Small intestine (tissue), 7 donors: ENCODE data around the gene CCDC32. TPM values are rescaled to one million over a fixed set of nuclear protein-coding genes. Genes with fewer than 3 reads are reported as not detected.
A peak's percentile ranks its signal among the peaks of the same experiment; 100 is the strongest.

Experiments
- DNase-seq, 2 donors: peaks; one replicate each; pipeline versions ENCODE4 v3.0.0 to v3.0.0-alpha.2; 2013
- FAIRE-seq: peaks from 2 replicates; lab custom pipeline; 2012; peaks lifted over from hg19 to GRCh38; lab: Jason Lieb, UNC
- H3K27ac ChIP-seq, 3 donors: one replicate each; pipeline ENCODE4 v1.5.1; 2013; ENCODE audit warnings: low read length in 2 of 3, mild to moderate bottlenecking in 2 of 3, control low read depth in 1 of 3, inconsistent platforms in 1 of 3, low read depth in 1 of 3, moderate library complexity in 1 of 3
- H3K27me3 ChIP-seq, 3 donors: one replicate each; pipeline ENCODE4 v1.6.1; 2013; ENCODE audit warnings: low read length in 3 of 3, inconsistent platforms in 1 of 3; ENCODE audit not compliant: control insufficient read depth in 3 of 3, insufficient read depth in 3 of 3
- H3K36me3 ChIP-seq, 3 donors: one replicate each; pipeline ENCODE4 v1.6.1; 2013; ENCODE audit warnings: low read length in 3 of 3, inconsistent platforms in 1 of 3, low read depth in 1 of 3, mild to moderate bottlenecking in 1 of 3, moderate library complexity in 1 of 3; ENCODE audit not compliant: control insufficient read depth in 3 of 3, insufficient read depth in 2 of 3
- H3K4me1 ChIP-seq, 3 donors: one replicate each; pipeline ENCODE4 v1.6.1; 2013; ENCODE audit warnings: low read length in 2 of 3, inconsistent platforms in 1 of 3, low read depth in 1 of 3, mild to moderate bottlenecking in 1 of 3, moderate library complexity in 1 of 3; ENCODE audit not compliant: control insufficient read depth in 3 of 3, insufficient read depth in 2 of 3
- H3K4me3 ChIP-seq, 3 donors: one replicate each; pipeline ENCODE4 v1.5.1; 2013; ENCODE audit warnings: low read length in 3 of 3, control low read depth in 1 of 3, inconsistent platforms in 1 of 3, low read depth in 1 of 3, mild to moderate bottlenecking in 1 of 3, moderate library complexity in 1 of 3
- H3K9me3 ChIP-seq, 2 donors: one replicate each; pipeline ENCODE4 v1.6.1; 2013; ENCODE audit warnings: low read depth in 1 of 2, low read length in 1 of 2; ENCODE audit not compliant: control insufficient read depth in 2 of 2, insufficient read depth in 1 of 2
- WGBS, 3 donors: extraction: QIAGEN DNeasy Blood & Tissue Kit; methylation state at CpG; one replicate each; pipeline ENCODE4 v1.1.7; 2013; 5-methylcytosine and 5-hydroxymethylcytosine counted together
- polyA plus RNA-seq, 4 donors: library from polyadenylated mRNA; stranded (reverse) in 3 of 4; unstranded in 1 of 4; fragments of 200-250 nt in 3 of 4; fragments of 120-200 nt in 1 of 4; gene quantifications; one replicate each; pipeline versions ENCODE4 v1.2.1 to v1.2.3, GENCODE V29; 2013
- donor health status: healthy with polysubstance abuse.
- donor health status: control.
- donor health status: control.
- donor health status: Bipolar disorder and iron deficiency.
- donor health status: healthy.

Gene CCDC32
- polyA plus RNA-seq, 4 donors: 22.3 to 35.5 (median 23.6) TPM

- no peaks in the 10 kb centered on the region for H3K9me3 ChIP-seq
- no peak for FAIRE-seq
- 50 to 54% (median 54%) methylated on average over 5 of the region's 5 CpGs for WGBS, 3 donors
- H3K27me3 ChIP-seq: no peaks in the 10 kb centered on the region
- H3K4me3 ChIP-seq: no peak overlapping the region
- H3K27ac ChIP-seq: no peak overlapping the region
- DNase-seq: no peak
- H3K36me3 ChIP-seq: no peaks in the 10 kb centered on the region
- H3K4me1 ChIP-seq: peaks cover 0 to 11% (median 2%) of the 10 kb centered on the region in 3 donors
Observed at GRCh38 chr15:40595773-40596172, 30.9 kb upstream of the CCDC32 start.

- DNase-seq (peak in 1 of 2 donors; percentile 6), FAIRE-seq (no peak)
- no peaks in the 10 kb centered on the region for H3K9me3 ChIP-seq
- no peaks in the 10 kb centered on the region for H3K36me3 ChIP-seq
- peak overlapping the region in 1 of 3 donors; percentile 84 for H3K4me3 ChIP-seq
- H3K27ac ChIP-seq: no peak overlapping the region
- peaks cover 0 to 15% (median 2%) of the 10 kb centered on the region in 3 donors for H3K4me1 ChIP-seq
- no peaks in the 10 kb centered on the region for H3K27me3 ChIP-seq
- 24 to 33% (median 28%) methylated on average over 5 of the region's 5 CpGs for WGBS, 3 donors
Observed at GRCh38 chr15:40595219-40595618, 30.4 kb upstream of the CCDC32 start.

- DNase-seq: peak in 1 of 2 donors; percentile 62
- Histone ChIP-seq H3K36me3 (no peaks in the 10 kb centered on the region), H3K27ac (peak overlapping the region; percentile 78 to 98 (median 96)), H3K9me3 (no peaks in the 10 kb centered on the region), H3K27me3 (no peaks in the 10 kb centered on the region), H3K4me1 (peaks cover 0 to 15% (median 2%) of the 10 kb centered on the region in 3 donors), H3K4me3 (peak overlapping the region; percentile 56 to 84 (median 77))
- WGBS, 3 donors: 0% methylated on average over 31 of the region's 31 CpGs
- FAIRE-seq: no peak
Observed at GRCh38 chr15:40594429-40594836, 29.6 kb upstream of the CCDC32 start.

GRCh38 chr15:40593588-40594428, 29.0 kb upstream of the CCDC32 start, which contains the start of gene KNL1:
Gene KNL1, plus strand, starts transcription at chr15:40594249. Its CDS starts 8,683 bp downstream, at chr15:40602932.
- peaks cover 0 to 15% (median 2%) of the 10 kb centered on the region in 3 donors for H3K4me1 ChIP-seq
- peak within 1 kb of the TSS; percentile 78 to 98 (median 96) for H3K27ac ChIP-seq
- no peaks in the 10 kb centered on the region for H3K27me3 ChIP-seq
- DNase-seq (peak; percentile 97 to 98), FAIRE-seq (no peak)
- peak within 1 kb of the TSS; percentile 56 to 84 (median 77) for H3K4me3 ChIP-seq
- H3K9me3 ChIP-seq: no peaks in the 10 kb centered on the region
- WGBS, 3 donors: 2 to 3% (median 3%) methylated on average over 41 of the region's 41 CpGs
- no peaks in the 10 kb centered on the region for H3K36me3 ChIP-seq

- no peak overlapping the region for H3K4me3 ChIP-seq
- DNase-seq: peak; percentile 32 to 66
- H3K9me3 ChIP-seq: no peaks in the 10 kb centered on the region
- H3K27ac ChIP-seq: no peak overlapping the region
- H3K36me3 ChIP-seq: no peaks in the 10 kb centered on the region
- H3K4me1 ChIP-seq: peaks cover 0 to 15% (median 2%) of the 10 kb centered on the region in 3 donors
- FAIRE-seq: no peak
- WGBS, 3 donors: 13 to 48% (median 27%) methylated on average over 2 of the region's 2 CpGs
- no peaks in the 10 kb centered on the region for H3K27me3 ChIP-seq
Observed at GRCh38 chr15:40593165-40593564, 28.3 kb upstream of the CCDC32 start.

- Histone ChIP-seq H3K27ac (peak overlapping the region in 1 of 3 donors; percentile 82), H3K36me3 (no peaks in the 10 kb centered on the region), H3K4me1 (peaks cover 0 to 15% (median 2%) of the 10 kb centered on the region in 3 donors), H3K9me3 (no peaks in the 10 kb centered on the region), H3K4me3 (peak overlapping the region in 1 of 3 donors; percentile 27), H3K27me3 (no peaks in the 10 kb centered on the region)
- FAIRE-seq (no peak), DNase-seq (peak; percentile 42 to 49)
- WGBS, 3 donors: 22 to 57% (median 50%) methylated on average over 8 of the region's 8 CpGs
Observed at GRCh38 chr15:40591389-40591788, 26.5 kb upstream of the CCDC32 start.

- peak; percentile 62 to 69 for DNase-seq
- FAIRE-seq: no peak
- Histone ChIP-seq H3K27ac (peak overlapping the region in 2 of 3 donors; percentile 60 to 82), H3K9me3 (no peaks in the 10 kb centered on the region), H3K27me3 (no peaks in the 10 kb centered on the region), H3K36me3 (no peaks in the 10 kb centered on the region), H3K4me1 (peaks cover 0 to 15% (median 2%) of the 10 kb centered on the region in 3 donors), H3K4me3 (peak overlapping the region in 1 of 3 donors; percentile 27)
- 10 to 52% (median 35%) methylated on average over 12 of the region's 12 CpGs for WGBS, 3 donors
Observed at GRCh38 chr15:40590667-40591050, 25.8 kb upstream of the CCDC32 start.

- DNase-seq: no peak
- whole genome bisulfite sequencing, 3 donors: 35 to 52% (median 39%) methylated on average over 2 of the region's 2 CpGs
- H3K36me3 ChIP-seq: no peaks in the 10 kb centered on the region
- H3K4me1 ChIP-seq: no peaks in the 10 kb centered on the region
- FAIRE-seq: no peak
- H3K27me3 ChIP-seq: no peaks in the 10 kb centered on the region
- H3K9me3 ChIP-seq: peaks cover 0 to 4% of the 10 kb centered on the region in 2 donors
- no peak overlapping the region for H3K27ac ChIP-seq
- H3K4me3 ChIP-seq: no peak overlapping the region
Observed at GRCh38 chr15:40584191-40584590, 19.3 kb upstream of the CCDC32 start.
